ENCODE measurements around the gene ZFAND3. TPM values are rescaled to one million over a fixed set of nuclear protein-coding genes. Genes with fewer than 3 reads are reported as not detected.
A peak's percentile ranks its signal among the peaks of the same experiment; 100 is the strongest.

The ZFAND3 gene
- total RNA-seq, 1 experiment from 2014 or later, result 107 TPM

DNA sequence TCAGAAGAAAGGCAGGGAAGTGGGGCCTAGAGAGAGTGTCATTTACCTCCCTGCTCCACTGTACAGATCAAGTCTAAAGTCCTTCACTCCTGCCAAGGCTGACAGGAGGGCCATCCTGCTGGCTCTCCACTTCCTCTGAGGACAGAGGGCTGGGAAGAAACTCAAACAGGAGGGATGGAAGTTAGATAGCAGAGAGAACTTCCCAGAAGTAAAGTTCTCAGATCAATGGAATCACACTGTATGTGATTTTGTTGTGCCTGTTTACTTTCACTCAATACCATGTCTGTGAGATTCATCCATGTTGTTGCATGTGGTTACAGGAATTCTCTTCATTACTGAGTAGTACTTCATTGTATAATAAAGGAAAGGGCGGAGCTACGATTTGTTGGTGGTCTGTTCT, 32.3 kb upstream of the ZFAND3 start:
- no peak overlapping the region for H3K4me3 Mint-ChIP-seq (ENCODE audit: unreplicated experiment)
- no peak overlapping the region for H3K27ac Mint-ChIP-seq (ENCODE audit: unreplicated experiment)
- H3K4me1 Mint-ChIP-seq (ENCODE audit: low read depth, unreplicated experiment), result peaks cover 16% of the 10 kb centered on the region
- no peaks in the 10 kb centered on the region for H3K27me3 Mint-ChIP-seq (ENCODE audit: insufficient read depth, unreplicated experiment)
- H3K4me3 ChIP-seq (ENCODE audit: low read depth, low read length), result no peak overlapping the region
- H3K9me3 ChIP-seq, result no peaks in the 10 kb centered on the region
- ChIA-PET POLR2A (no interaction called here), CTCF (interaction anchor here (0.6 kb wide), 1 partner anchor 46 kb away, joined by 7 read pairs; no protein-coding TSS in a partner anchor)
- H3K4me1 ChIP-seq, result peaks cover 11% of the 10 kb centered on the region
- H3K36me3 Mint-ChIP-seq (ENCODE audit: insufficient read depth, unreplicated experiment), result no peaks in the 10 kb centered on the region
- intact Hi-C loops (cut with micrococcal nuclease; ENCODE audit: unreplicated experiment), result no loop called here
- H3K9me3 Mint-ChIP-seq (ENCODE audit: unreplicated experiment), result no peaks in the 10 kb centered on the region
- TF ChIP-seq, protein P1, sequence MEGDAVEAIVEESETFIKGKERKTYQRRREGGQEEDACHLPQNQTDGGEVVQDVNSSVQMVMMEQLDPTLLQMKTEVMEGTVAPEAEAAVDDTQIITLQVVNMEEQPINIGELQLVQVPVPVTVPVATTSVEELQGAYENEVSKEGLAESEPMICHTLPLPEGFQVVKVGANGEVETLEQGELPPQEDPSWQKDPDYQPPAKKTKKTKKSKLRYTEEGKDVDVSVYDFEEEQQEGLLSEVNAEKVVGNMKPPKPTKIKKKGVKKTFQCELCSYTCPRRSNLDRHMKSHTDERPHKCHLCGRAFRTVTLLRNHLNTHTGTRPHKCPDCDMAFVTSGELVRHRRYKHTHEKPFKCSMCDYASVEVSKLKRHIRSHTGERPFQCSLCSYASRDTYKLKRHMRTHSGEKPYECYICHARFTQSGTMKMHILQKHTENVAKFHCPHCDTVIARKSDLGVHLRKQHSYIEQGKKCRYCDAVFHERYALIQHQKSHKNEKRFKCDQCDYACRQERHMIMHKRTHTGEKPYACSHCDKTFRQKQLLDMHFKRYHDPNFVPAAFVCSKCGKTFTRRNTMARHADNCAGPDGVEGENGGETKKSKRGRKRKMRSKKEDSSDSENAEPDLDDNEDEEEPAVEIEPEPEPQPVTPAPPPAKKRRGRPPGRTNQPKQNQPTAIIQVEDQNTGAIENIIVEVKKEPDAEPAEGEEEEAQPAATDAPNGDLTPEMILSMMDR (IDR thresholded peaks at IDR 0.05; ENCODE audit: insufficient read depth in 1 of 2, low read depth in 1 of 2, low read length in 1 of 2, severe bottlenecking in 1 of 2, unreplicated experiment in 1 of 2), result no peak
- no peaks in the 10 kb centered on the region for H3K27me3 ChIP-seq (replicated peaks; ENCODE audit: control insufficient read depth, insufficient read depth, low read length)
- H3K36me3 ChIP-seq (ENCODE audit: control insufficient read depth, insufficient read depth, low read length), result no peaks in the 10 kb centered on the region
- BruUV-seq (replicated peaks), result no TSS peak
- no peak for DNase-seq

DNA sequence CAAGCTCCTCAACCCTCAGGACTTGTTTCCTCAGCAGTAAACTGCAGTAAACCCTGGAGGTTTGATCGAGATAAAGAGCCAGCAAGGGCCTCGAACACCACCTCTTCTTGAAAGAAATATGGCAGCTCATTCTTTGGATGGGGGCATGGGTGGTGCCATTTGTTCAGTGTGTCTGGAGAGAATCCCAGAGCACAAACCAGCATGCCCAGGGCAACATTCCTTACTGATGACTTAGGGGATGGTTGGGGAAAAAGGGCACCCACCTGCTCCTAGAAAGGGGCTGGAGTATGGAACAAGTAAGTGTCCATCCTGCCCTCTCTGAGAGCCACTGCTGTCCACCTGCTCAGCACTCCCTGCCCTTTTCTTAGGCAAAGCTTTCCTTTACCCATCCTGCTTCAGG, 31.3 kb upstream of the ZFAND3 start:
- intact Hi-C loops (cut with micrococcal nuclease; ENCODE audit: unreplicated experiment), result no loop called here
- H3K27me3 Mint-ChIP-seq (ENCODE audit: insufficient read depth, unreplicated experiment), result no peaks in the 10 kb centered on the region

DNA sequence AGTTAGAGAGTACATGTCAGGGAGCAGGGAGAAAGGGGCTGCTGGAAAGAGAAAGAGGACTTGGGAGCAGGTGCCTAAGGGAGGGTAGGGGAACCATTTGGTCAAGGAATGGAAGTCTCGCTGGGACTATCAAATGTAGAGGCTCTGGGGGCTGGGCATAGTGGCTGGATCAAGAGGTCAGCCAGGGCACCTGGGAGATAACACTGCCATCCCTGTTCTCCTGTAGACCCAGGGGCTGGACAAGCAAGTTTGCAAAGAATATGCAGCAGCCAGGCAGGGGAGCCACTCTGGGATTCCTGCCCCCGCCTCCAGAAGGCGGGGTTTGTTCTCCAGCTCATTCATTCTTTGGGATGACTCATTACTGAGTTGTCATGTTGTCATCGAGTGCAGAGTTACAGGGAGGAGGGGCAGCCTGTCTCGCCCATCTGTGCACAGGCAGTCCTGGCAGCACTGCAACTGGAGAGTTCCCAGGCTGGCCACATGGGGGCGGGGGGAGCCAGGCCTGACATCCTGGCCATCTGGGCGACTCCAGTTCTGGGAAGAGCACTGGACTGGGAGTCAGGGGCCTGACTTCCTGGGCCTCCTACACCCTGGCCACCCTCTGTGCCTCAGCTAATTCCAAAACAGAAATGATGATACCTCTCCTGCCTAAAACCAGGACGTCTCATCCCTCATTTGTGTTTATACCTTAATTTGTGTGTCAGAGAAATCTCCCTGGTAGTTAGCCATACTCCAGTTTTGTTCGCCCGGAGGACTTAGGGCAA, 28.2 kb upstream of the ZFAND3 start:
- BruUV-seq (replicated peaks), result no TSS peak
- DNase-seq, result peak; percentile 96
- Histone ChIP-seq H3K4me1 (peaks cover 11% of the 10 kb centered on the region), H3K4me3 (ENCODE audit: low read depth, low read length) (no peak overlapping the region), H3K36me3 (ENCODE audit: control insufficient read depth, insufficient read depth, low read length) (no peaks in the 10 kb centered on the region), H3K27me3 (replicated peaks; ENCODE audit: control insufficient read depth, insufficient read depth, low read length) (no peaks in the 10 kb centered on the region), H3K9me3 (no peaks in the 10 kb centered on the region)
- Mint-ChIP-seq H3K27me3 (ENCODE audit: insufficient read depth, unreplicated experiment) (no peaks in the 10 kb centered on the region), H3K36me3 (ENCODE audit: insufficient read depth, unreplicated experiment) (no peaks in the 10 kb centered on the region), H3K4me3 (ENCODE audit: unreplicated experiment) (no peak overlapping the region), H3K4me1 (ENCODE audit: low read depth, unreplicated experiment) (peaks cover 11% of the 10 kb centered on the region), H3K27ac (ENCODE audit: unreplicated experiment) (peak overlapping the region; percentile 90), H3K9me3 (ENCODE audit: unreplicated experiment) (no peaks in the 10 kb centered on the region)
- TF ChIP-seq, protein P1 (IDR thresholded peaks at IDR 0.05; ENCODE audit: insufficient read depth in 1 of 2, low read depth in 1 of 2, low read length in 1 of 2, severe bottlenecking in 1 of 2, unreplicated experiment in 1 of 2), result peak; percentile 90 to 93
- ChIA-PET POLR2A (interaction anchor here (0.5 to 1.3 kb wide), 4 partner anchors 28 to 912 kb away, joined by 3 to 15 read pairs (median 4); partner anchors contain the start of gene ZFAND3), CTCF (interaction anchor here (0.5 to 1.2 kb wide), 36 partner anchors 9 to 779 kb away, joined by 3 to 21 read pairs (median 4); partner anchors contain the start of genes CCDC167 and ZFAND3)
- intact Hi-C loops (cut with micrococcal nuclease; ENCODE audit: unreplicated experiment), result loop anchor here (1.0 to 2.0 kb wide), 5 partner anchors 28 to 703 kb away; partner anchors contain the start of gene ZFAND3

More for the DNA sequence above, 31.3 kb upstream of the ZFAND3 start:
- Mint-ChIP-seq H3K4me1 (ENCODE audit: low read depth, unreplicated experiment) (peaks cover 16% of the 10 kb centered on the region), H3K9me3 (ENCODE audit: unreplicated experiment) (no peaks in the 10 kb centered on the region), H3K27ac (ENCODE audit: unreplicated experiment) (no peak overlapping the region), H3K36me3 (ENCODE audit: insufficient read depth, unreplicated experiment) (no peaks in the 10 kb centered on the region), H3K4me3 (ENCODE audit: unreplicated experiment) (no peak overlapping the region)
- Histone ChIP-seq H3K4me3 (ENCODE audit: low read depth, low read length) (no peak overlapping the region), H3K9me3 (no peaks in the 10 kb centered on the region), H3K36me3 (ENCODE audit: control insufficient read depth, insufficient read depth, low read length) (no peaks in the 10 kb centered on the region), H3K27me3 (replicated peaks; ENCODE audit: control insufficient read depth, insufficient read depth, low read length) (no peaks in the 10 kb centered on the region), H3K4me1 (peaks cover 11% of the 10 kb centered on the region)
- BruUV-seq (replicated peaks), result no TSS peak
- CTCF ChIA-PET, result no interaction called here
- no peak for DNase-seq
- TF ChIP-seq, protein P1 (IDR thresholded peaks at IDR 0.05; ENCODE audit: insufficient read depth in 1 of 2, low read depth in 1 of 2, low read length in 1 of 2, severe bottlenecking in 1 of 2, unreplicated experiment in 1 of 2), result no peak
- POLR2A ChIA-PET, result no interaction called here

All from Caco-2 (cell line).